IMR-90 (cell line): ENCODE data around the gene POU2AF1.

Source experiments
- BHLHE40 ChIP-seq: fragments of 150-350 bp; IDR thresholded peaks from 2 replicates; pipeline ENCODE4 v1.6.1; 2016; ENCODE audit warnings: mild to moderate bottlenecking, low read depth, low read length
- CEBPB ChIP-seq: IDR thresholded peaks from 2 replicates; pipeline ENCODE4 v1.6.1; 2012; ENCODE audit warnings: low read depth, low read length, improper control_type of control experiment
- CHD1 ChIP-seq: IDR thresholded peaks from 2 replicates; pipeline ENCODE4 v1.6.1; 2012; ENCODE audit warnings: low read depth, low read length, improper control_type of control experiment
- FOS ChIP-seq: fragments of 150-350 bp; IDR thresholded peaks from 2 replicates; pipeline ENCODE4 v1.6.1; 2016; ENCODE audit warnings: low read depth, low read length
- MAFK ChIP-seq: IDR thresholded peaks from 2 replicates; pipeline ENCODE4 v1.6.1; 2012; ENCODE audit warnings: low read depth, low read length, improper control_type of control experiment
- MXI1 ChIP-seq: IDR thresholded peaks from 2 replicates; pipeline ENCODE4 v1.6.1; 2012; ENCODE audit warnings: low read depth, mild to moderate bottlenecking, low read length, moderate library complexity, borderline replicate concordance
- POLR2A ChIP-seq: IDR thresholded peaks from 2 replicates; pipeline ENCODE4 v1.6.1; 2012; ENCODE audit warnings: mild to moderate bottlenecking, low read depth, low read length
- RAD21 ChIP-seq: IDR thresholded peaks from 2 replicates; pipeline ENCODE4 v1.6.1; 2012; ENCODE audit warnings: low read length, improper control_type of control experiment
- RCOR1 ChIP-seq: IDR thresholded peaks from 2 replicates; pipeline ENCODE4 v1.6.1; 2012; ENCODE audit warnings: mild to moderate bottlenecking, low read length, improper control_type of control experiment; ENCODE audit not compliant: insufficient replicate concordance
- RFX5 ChIP-seq: IDR thresholded peaks from 2 replicates; pipeline ENCODE4 v1.8.0; 2012; ENCODE audit warnings: low read depth, mild to moderate bottlenecking, low read length, moderate library complexity
- SMC3 ChIP-seq: fragments of 150-350 bp; IDR thresholded peaks from 2 replicates; pipeline ENCODE4 v1.6.1; 2016; ENCODE audit warnings: low read depth, mild to moderate bottlenecking, antibody characterized with exemption, low read length, moderate library complexity
- TF ChIP-seq, protein P1 (sequence below): conservative IDR thresholded peaks from 2 replicates; pipeline ENCODE4 v1.5.1; 2012; ENCODE audit warnings: mild to moderate bottlenecking, low read depth, low read length, improper control_type of control experiment
- TF ChIP-seq, protein P2 (sequence below): fragments of 150-350 bp; IDR thresholded peaks from 2 replicates; pipeline ENCODE4 v1.6.1; 2017; ENCODE audit warnings: mild to moderate bottlenecking, antibody characterized with exemption, low read length, low read depth
- TF ChIP-seq, protein P3 (sequence below): fragments of 150-350 bp; IDR thresholded peaks from 2 replicates; pipeline ENCODE4 v1.6.1; 2016; ENCODE audit warnings: low read depth, mild to moderate bottlenecking, low read length, moderate library complexity, borderline replicate concordance

DNA sequence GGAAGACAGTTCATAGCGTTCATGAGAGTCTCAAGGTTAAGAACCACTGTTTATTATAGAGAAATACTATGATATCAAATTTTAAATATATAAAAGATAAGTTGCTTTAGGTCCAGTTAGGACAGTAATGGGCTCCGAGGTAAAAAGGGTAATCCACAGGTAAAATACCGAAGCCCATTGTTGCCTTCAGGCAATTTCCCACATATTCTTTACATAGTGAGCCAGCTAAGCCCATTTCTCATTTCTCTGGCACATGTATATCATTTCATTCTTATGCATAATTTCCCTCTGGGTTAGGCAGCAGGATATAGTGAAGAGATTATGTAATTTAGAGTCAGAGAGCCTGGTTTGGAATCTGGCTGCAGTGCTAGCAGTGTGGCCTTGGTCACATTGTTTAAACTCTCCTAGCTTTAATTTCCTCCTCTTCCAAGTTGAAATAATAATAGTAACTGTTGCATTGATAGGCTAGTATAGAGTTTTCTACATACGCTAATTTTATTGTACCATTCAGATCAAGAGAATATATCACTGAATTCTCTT is 7.6 kb upstream of the POU2AF1 start:
- TF ChIP-seq, protein P1, sequence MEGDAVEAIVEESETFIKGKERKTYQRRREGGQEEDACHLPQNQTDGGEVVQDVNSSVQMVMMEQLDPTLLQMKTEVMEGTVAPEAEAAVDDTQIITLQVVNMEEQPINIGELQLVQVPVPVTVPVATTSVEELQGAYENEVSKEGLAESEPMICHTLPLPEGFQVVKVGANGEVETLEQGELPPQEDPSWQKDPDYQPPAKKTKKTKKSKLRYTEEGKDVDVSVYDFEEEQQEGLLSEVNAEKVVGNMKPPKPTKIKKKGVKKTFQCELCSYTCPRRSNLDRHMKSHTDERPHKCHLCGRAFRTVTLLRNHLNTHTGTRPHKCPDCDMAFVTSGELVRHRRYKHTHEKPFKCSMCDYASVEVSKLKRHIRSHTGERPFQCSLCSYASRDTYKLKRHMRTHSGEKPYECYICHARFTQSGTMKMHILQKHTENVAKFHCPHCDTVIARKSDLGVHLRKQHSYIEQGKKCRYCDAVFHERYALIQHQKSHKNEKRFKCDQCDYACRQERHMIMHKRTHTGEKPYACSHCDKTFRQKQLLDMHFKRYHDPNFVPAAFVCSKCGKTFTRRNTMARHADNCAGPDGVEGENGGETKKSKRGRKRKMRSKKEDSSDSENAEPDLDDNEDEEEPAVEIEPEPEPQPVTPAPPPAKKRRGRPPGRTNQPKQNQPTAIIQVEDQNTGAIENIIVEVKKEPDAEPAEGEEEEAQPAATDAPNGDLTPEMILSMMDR, result no peak
- TF ChIP-seq FOS (no peak), POLR2A (no peak), RAD21 (no peak), RFX5 (no peak), SMC3 (no peak), CEBPB (no peak), BHLHE40 (no peak), CHD1 (no peak), RCOR1 (no peak), MXI1 (no peak), MAFK (no peak)
- TF ChIP-seq, protein P2, sequence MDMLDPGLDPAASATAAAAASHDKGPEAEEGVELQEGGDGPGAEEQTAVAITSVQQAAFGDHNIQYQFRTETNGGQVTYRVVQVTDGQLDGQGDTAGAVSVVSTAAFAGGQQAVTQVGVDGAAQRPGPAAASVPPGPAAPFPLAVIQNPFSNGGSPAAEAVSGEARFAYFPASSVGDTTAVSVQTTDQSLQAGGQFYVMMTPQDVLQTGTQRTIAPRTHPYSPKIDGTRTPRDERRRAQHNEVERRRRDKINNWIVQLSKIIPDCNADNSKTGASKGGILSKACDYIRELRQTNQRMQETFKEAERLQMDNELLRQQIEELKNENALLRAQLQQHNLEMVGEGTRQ, result no peak
- TF ChIP-seq, protein P3, sequence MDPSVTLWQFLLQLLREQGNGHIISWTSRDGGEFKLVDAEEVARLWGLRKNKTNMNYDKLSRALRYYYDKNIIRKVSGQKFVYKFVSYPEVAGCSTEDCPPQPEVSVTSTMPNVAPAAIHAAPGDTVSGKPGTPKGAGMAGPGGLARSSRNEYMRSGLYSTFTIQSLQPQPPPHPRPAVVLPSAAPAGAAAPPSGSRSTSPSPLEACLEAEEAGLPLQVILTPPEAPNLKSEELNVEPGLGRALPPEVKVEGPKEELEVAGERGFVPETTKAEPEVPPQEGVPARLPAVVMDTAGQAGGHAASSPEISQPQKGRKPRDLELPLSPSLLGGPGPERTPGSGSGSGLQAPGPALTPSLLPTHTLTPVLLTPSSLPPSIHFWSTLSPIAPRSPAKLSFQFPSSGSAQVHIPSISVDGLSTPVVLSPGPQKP, result no peak
